RCC 7860 (cell line): ENCODE measurements around the gene UBE2Q1.

Experiments used
- DNase-seq: peaks from one replicate; pipeline ENCODE4 v3.0.0-alpha.2; 2015; ENCODE audit warnings: low spot score
- FAIRE-seq: peaks from 2 replicates; lab custom pipeline; 2012; peaks lifted over from hg19 to GRCh38; lab: Jason Lieb, UNC

UBE2Q1 gene

GRCh38 chr1:154578058-154578418 lies 19.6 kb upstream of the UBE2Q1 start:
- FAIRE-seq (no peak), DNase-seq (no peak)

DNA sequence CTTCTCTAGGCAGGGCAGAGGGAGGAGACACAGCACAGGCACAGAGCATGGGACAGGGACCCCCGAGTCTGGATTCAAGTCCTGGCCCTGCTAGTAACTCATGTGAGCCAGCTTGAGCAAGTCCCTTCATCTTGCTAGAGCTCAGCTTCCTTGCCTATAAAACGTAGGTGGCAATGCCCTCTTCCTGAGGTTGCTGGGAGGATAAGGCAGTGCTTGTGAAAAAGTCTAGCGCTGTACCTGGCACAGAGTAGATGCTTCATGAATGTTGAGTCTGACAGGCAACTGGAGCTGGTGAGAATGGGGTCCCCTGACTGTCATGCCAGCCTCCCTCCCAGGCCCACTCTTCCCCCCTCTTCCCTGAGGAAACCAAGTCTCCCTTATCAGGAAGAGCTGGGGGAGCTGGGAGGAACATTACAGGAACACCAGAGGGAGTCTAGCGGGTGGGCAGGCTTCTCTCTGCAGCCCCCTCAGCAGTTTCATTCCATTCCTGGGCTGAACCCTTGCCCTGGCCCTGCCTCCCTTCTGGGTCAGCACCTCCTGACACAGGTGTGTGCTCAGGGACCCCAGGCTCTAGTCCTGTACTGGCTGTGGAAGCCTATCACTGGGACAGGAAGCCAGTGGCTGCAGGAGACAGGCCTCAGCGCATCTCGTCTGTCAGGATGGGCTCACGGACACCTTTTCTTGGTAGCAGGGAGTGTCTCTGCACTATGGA lies 19.0 kb upstream of the UBE2Q1 start:
- no peak for FAIRE-seq
- DNase-seq, result no peak

DNA sequence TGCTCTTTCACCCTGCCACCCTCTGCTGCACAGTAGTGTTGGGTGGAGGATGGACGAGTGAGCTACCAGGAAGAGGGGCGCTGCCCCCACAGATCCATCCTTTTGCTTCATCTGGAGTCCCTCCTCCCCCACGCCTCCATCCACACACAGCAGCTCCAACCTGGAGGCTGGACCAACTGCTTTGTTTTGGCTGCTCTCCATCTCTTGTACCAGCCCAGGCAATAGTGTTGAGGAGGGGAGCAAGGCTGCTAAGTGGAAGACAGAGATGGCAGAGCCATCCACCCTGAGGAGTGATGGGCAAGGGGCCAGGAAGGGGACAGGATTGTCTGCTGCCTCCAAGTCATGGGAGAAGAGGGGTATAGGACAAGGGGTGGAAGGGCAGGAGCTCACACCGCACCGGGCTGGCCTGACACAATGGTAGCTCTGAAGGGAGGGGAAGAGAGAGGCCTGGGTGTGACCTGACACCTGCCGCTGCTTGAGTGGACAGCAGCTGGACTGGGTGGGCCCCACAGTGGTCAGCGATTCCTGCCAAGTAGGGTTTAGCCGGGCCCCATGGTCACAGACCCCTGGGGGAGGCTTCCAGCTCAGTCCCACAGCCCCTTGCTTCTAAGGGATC lies 17.6 kb upstream of the UBE2Q1 start:
- DNase-seq, result no peak
- FAIRE-seq, result no peak

GRCh38 chr1:154575147-154575927 lies 16.9 kb upstream of the UBE2Q1 start:
- no peak for DNase-seq
- FAIRE-seq, result no peak

DNA sequence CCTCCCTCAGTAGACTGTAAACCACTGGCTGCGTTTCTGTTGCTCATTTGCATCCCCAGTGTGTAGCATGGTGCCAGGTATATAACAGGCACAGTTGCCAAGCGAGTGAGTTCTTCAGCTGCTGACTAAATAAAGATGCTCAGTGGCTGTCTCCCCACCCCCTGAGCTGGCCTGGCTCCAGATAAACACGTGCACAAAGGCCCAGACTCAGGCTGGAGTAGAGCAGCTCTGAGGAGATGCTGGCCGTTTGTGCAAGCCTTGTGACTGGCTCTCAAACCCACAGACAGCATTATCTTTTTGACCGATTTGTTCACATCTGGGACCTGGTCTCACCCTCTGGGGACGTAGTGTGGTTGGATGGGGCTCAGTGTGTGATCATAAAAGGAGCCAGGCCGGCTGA lies 16.3 kb upstream of the UBE2Q1 start:
- DNase-seq (no peak), FAIRE-seq (no peak)

DNA sequence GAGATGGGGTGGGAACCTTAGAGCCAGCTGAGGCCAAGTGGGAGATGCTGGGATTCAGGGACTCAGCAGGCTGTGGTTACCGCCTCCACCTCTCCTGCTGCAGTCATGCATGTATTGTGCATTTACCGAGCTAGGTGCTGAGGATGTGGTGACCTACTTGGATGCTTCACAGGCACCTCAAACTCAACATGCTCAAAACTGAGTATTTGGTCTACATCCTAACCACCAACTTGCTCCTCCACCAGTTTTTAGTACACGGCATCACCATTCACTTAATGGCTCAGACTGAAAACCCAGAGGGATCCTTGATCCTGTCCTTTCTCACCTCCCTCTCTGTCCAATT lies 14.7 kb upstream of the UBE2Q1 start:
- no peak for DNase-seq
- no peak for FAIRE-seq

GRCh38 chr1:154572468-154573167 lies 14.2 kb upstream of the UBE2Q1 start:
- DNase-seq (no peak), FAIRE-seq (no peak)

DNA sequence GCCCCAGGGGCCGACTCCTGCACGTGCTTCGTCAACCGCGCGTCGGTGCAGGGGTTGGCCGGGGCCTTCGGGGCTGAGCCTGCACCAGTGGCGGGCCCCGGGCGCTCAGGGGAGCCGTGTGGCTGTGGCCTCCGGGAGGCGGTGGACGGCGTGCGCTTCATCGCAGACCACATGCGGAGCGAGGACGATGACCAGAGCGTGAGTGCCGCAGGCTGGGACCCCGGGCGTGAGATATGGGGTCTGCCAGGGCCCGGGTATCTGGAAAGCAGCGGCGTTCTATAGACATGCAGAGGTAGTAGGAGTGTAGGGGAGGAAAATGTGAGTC lies 13.5 kb upstream of the UBE2Q1 start:
- FAIRE-seq (no peak), DNase-seq (no peak)

GRCh38 chr1:154571244-154571963 lies 12.9 kb upstream of the UBE2Q1 start:
- DNase-seq (no peak), FAIRE-seq (no peak)

DNA sequence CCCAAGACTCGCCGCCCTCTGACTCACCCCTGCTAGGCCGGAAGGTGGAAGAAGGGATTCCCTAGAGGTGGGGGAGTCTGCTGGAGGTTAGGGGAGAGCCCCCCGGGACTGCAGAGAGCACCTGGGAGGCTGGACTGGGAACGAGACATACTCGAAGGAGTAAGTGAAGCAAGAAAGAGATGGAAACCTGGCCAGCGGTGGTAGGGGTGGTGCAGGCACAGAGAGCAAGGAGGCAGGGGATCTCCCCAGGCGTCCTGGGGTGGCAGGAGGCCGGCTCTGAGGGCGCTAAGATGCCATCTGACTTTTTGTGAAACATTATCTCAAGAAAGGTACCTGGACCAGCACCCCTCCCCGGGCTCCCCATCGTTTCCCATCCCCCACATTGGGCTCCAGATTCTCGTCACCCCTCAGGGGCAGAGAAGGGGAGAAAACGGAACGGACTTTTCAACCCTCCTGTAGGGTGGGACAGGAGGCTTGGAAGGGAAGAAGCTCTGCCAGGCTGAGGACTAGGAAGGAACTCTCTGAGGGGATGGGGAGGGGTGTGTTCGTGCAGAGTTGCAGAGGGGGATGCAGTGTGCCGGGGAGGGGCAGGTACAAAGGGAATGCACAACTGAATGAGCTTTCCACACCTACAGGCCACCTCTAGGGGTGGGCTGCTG lies 9.8 kb upstream of the UBE2Q1 start:
- no peak for FAIRE-seq
- no peak for DNase-seq

GRCh38 chr1:154567386-154568156 lies 9.1 kb upstream of the UBE2Q1 start, which contains the start of gene CHRNB2:
Gene CHRNB2, plus strand, starts transcription at chr1:154567778. Its CDS starts 267 bp downstream, at chr1:154568045.
- no peak for DNase-seq

GRCh38 chr1:154565876-154566275 lies 7.4 kb upstream of the UBE2Q1 start:
- no peak for FAIRE-seq
- DNase-seq, result no peak

More at GRCh38 chr1:154567386-154568156, 9.1 kb upstream of the UBE2Q1 start, which contains the start of gene CHRNB2:
- no peak for FAIRE-seq

- FAIRE-seq (peak; percentile 24), DNase-seq (peak; percentile 79)
Observed at GRCh38 chr1:154559466-154560044, 1.1 kb upstream of the UBE2Q1 start.

- FAIRE-seq (peak; percentile 36), DNase-seq (peak; percentile 95)
Observed at GRCh38 chr1:154558720-154559465, 431 bp upstream of the UBE2Q1 start.

- DNase-seq, result no peak
- FAIRE-seq, result no peak
Observed at GRCh38 chr1:154557248-154557938, 1.1 kb downstream of the UBE2Q1 start.

- DNase-seq (no peak), FAIRE-seq (no peak)
Observed at GRCh38 chr1:154556422-154556821, 2.0 kb downstream of the UBE2Q1 start.

GRCh38 chr1:154553056-154554030 lies 5.1 kb downstream of the UBE2Q1 start:
- FAIRE-seq (no peak), DNase-seq (no peak)
